ENCODE data around the gene CYSTM1.

- TF ChIP-seq GABPA (IDR thresholded peaks at IDR 0.05 in 1 of 2, conservative IDR thresholded peaks at IDR 0.05 in 1 of 2) (no peak), CTCF (IDR thresholded peaks at IDR 0.05; ENCODE audit: low read depth, low read length, missing input control) (no peak), YY1 (IDR thresholded peaks at IDR 0.05) (no peak), HNF4G (IDR thresholded peaks at IDR 0.05) (no peak), REST (IDR thresholded peaks at IDR 0.05) (no peak), ZBTB33 (IDR thresholded peaks at IDR 0.05) (no peak), ATF3 (IDR thresholded peaks at IDR 0.05) (no peak), MAX (IDR thresholded peaks at IDR 0.05) (no peak), TAF1 (conservative IDR thresholded peaks at IDR 0.05) (no peak)
Measured at GRCh38 chr5:140162781-140163180, 12.2 kb upstream of the CYSTM1 start.
